H1 (cell line): Measurements from ENCODE around the gene GCH1. TPM values are rescaled to one million over a fixed set of nuclear protein-coding genes. Genes with fewer than 3 reads are reported as not detected.

Experiments
- CTCF ChIA-PET: fragments of 300-600 bp; sonication (Branson Sonifier 250); formaldehyde crosslinking; loops from one replicate; lab custom pipeline; 2021; ENCODE audit not compliant: partially characterized antibody; lab: Charles Lee
- POLR2A ChIA-PET: fragments of 300-600 bp; sonication (Branson Sonifier 250); formaldehyde crosslinking; loops from one replicate; lab custom pipeline; 2021; ENCODE audit warnings: inconsistent platforms; ENCODE audit not compliant: partially characterized antibody; lab: Charles Lee
- DNase-seq, 2 experiments: peaks; one replicate each; pipeline versions ENCODE4 v3.0.0 to v3.0.0-alpha.2; 2010 to 2022; ENCODE audit warnings: low spot score in 2 of 2, low read depth in 1 of 2, mixed read lengths in 1 of 2
- FAIRE-seq: peaks from 2 replicates; lab custom pipeline; 2011; peaks lifted over from hg19 to GRCh38; lab: Jason Lieb, UNC
- H2AFZ ChIP-seq: 2 replicates; pipeline ENCODE4 v1.8.1; 2012; ENCODE audit warnings: low read length, inconsistent platforms
- H2AK5ac ChIP-seq: 2 replicates; pipeline ENCODE4 v1.6.1; 2013; ENCODE audit warnings: low read depth, low read length
- H2BK120ac ChIP-seq: replicated peaks from 2 replicates; pipeline ENCODE3; 2013; ENCODE audit warnings: low read depth, low read length, inconsistent platforms
- H2BK12ac ChIP-seq: 2 replicates; pipeline ENCODE4 v1.6.1; 2013; ENCODE audit warnings: low read depth, low read length
- H2BK15ac ChIP-seq: 2 replicates; pipeline ENCODE4 v1.6.1; 2013; ENCODE audit warnings: low read length
- H2BK20ac ChIP-seq: 2 replicates; pipeline ENCODE4 v1.6.1; 2013; ENCODE audit warnings: low read length
- H2BK5ac ChIP-seq: 2 replicates; pipeline ENCODE4 v1.6.1; 2013; ENCODE audit warnings: low read depth, low read length
- H3K14ac ChIP-seq: 2 replicates; pipeline ENCODE4 v1.6.1; 2013; ENCODE audit warnings: inconsistent platforms; ENCODE audit not compliant: insufficient read length
- H3K18ac ChIP-seq: 2 replicates; pipeline ENCODE4 v1.6.1; 2013; ENCODE audit warnings: low read length; ENCODE audit errors: extremely low read depth
- H3K23ac ChIP-seq: 2 replicates; pipeline ENCODE4 v1.6.1; 2013; ENCODE audit warnings: inconsistent platforms; ENCODE audit not compliant: insufficient read length
- H3K23me2 ChIP-seq: 2 replicates; pipeline ENCODE4 v1.6.1; 2013; ENCODE audit warnings: low read depth, low read length
- H3K27ac ChIP-seq: 2 replicates; pipeline ENCODE4 v1.6.1; 2011; ENCODE audit warnings: low read depth, low read length, inconsistent platforms
- H3K27me3 ChIP-seq, 4 experiments: replicated peaks in 1 of 4; 1 replicate in 1 of 4; 2 replicates in 3 of 4; pipeline versions ENCODE4 v1.6.1 to v1.8.1; 2011 to 2013; ENCODE audit warnings: low read length in 3 of 4, mild to moderate bottlenecking in 3 of 4, inconsistent platforms in 2 of 4, mixed read lengths in 2 of 4, moderate library complexity in 1 of 4; ENCODE audit not compliant: control insufficient read depth in 3 of 4, insufficient read depth in 3 of 4; ENCODE audit errors: extremely low read depth in 1 of 4
- H3K36me3 ChIP-seq, 4 experiments: 2 replicates each; pipeline versions ENCODE4 v1.6.1 to v1.8.1; 2011 to 2013; ENCODE audit warnings: mild to moderate bottlenecking in 4 of 4, low read length in 3 of 4, moderate library complexity in 2 of 4, control low read depth in 1 of 4, inconsistent platforms in 1 of 4; ENCODE audit not compliant: insufficient read depth in 4 of 4, control insufficient read depth in 2 of 4
- H3K4ac ChIP-seq: replicated peaks from 2 replicates; pipeline ENCODE3; 2013; ENCODE audit warnings: low read length, low read depth, mixed read lengths, inconsistent platforms; ENCODE audit not compliant: insufficient read length
- H3K4me1 ChIP-seq, 4 experiments: replicated peaks in 1 of 4; 1 replicate in 1 of 4; 2 replicates in 3 of 4; pipeline versions ENCODE4 v1.6.1 to v1.8.1; 2011 to 2013; ENCODE audit warnings: low read length in 3 of 4, inconsistent platforms in 2 of 4, mixed read lengths in 1 of 4; ENCODE audit not compliant: insufficient read depth in 4 of 4, control insufficient read depth in 3 of 4
- H3K4me2 ChIP-seq, 2 experiments: 2 replicates each; pipeline versions ENCODE4 v1.6.1 to v1.8.1; 2011 to 2013; ENCODE audit warnings: low read depth in 2 of 2, low read length in 2 of 2, control low read depth in 1 of 2, inconsistent platforms in 1 of 2, mild to moderate bottlenecking in 1 of 2; ENCODE audit not compliant: insufficient read depth in 1 of 2
- H3K4me3 ChIP-seq, 4 experiments: fragments of 200-600, 300-600 bp in 1 of 4; sonication (generic), shearing (Covaris generic), sonication (Bioruptor Twin) in 1 of 4; 2 replicates each; pipeline versions ENCODE4 v1.5.1 to v1.8.1; 2011 to 2016; ENCODE audit warnings: low read length in 4 of 4, low read depth in 3 of 4, control low read depth in 2 of 4, inconsistent platforms in 2 of 4, mild to moderate bottlenecking in 2 of 4, mixed read lengths in 1 of 4, moderate library complexity in 1 of 4; ENCODE audit not compliant: insufficient read depth in 2 of 4; ENCODE audit errors: extremely low read depth in 1 of 4
- H3K56ac ChIP-seq: replicated peaks from 2 replicates; pipeline ENCODE3; 2013; ENCODE audit warnings: low read depth, mild to moderate bottlenecking, mixed read lengths, low read length, inconsistent platforms; ENCODE audit not compliant: insufficient read length
- H3K79me1 ChIP-seq: 2 replicates; pipeline ENCODE4 v1.6.1; 2013; ENCODE audit warnings: low read depth, low read length, control low read depth
- H3K79me2 ChIP-seq, 2 experiments: 2 replicates each; pipeline versions ENCODE4 v1.6.1 to v1.8.1; 2012 to 2013; ENCODE audit warnings: low read length in 2 of 2, mild to moderate bottlenecking in 2 of 2, inconsistent platforms in 1 of 2; ENCODE audit not compliant: insufficient read depth in 2 of 2, control insufficient read depth in 1 of 2
- H3K9ac ChIP-seq, 4 experiments: replicated peaks in 1 of 4; 1 replicate in 1 of 4; 2 replicates in 3 of 4; pipeline versions ENCODE4 v1.6.1 to v1.8.1; 2011 to 2013; ENCODE audit warnings: low read depth in 3 of 4, low read length in 3 of 4, control low read depth in 2 of 4, mild to moderate bottlenecking in 2 of 4, moderate library complexity in 2 of 4, inconsistent platforms in 1 of 4; ENCODE audit errors: extremely low read depth in 1 of 4
- H3K9me3 ChIP-seq, 2 experiments: 2 replicates each; pipeline versions ENCODE4 v1.6.1 to v1.8.1; 2012 to 2013; ENCODE audit warnings: mild to moderate bottlenecking in 2 of 2, moderate library complexity in 2 of 2, control low read depth in 1 of 2, inconsistent platforms in 1 of 2, low read depth in 1 of 2, low read length in 1 of 2, mixed read lengths in 1 of 2; ENCODE audit not compliant: insufficient read depth in 2 of 2
- H4K20me1 ChIP-seq, 2 experiments: replicated peaks in 1 of 2; 2 replicates each; pipeline versions ENCODE3 to v1.8.1; 2011 to 2013; ENCODE audit warnings: inconsistent platforms in 2 of 2, low read length in 2 of 2, mild to moderate bottlenecking in 1 of 2; ENCODE audit not compliant: insufficient read depth in 2 of 2, control insufficient read depth in 1 of 2
- H4K5ac ChIP-seq: 2 replicates; pipeline ENCODE4 v1.6.1; 2013; ENCODE audit warnings: low read length, low read depth, mixed read lengths, inconsistent platforms; ENCODE audit not compliant: insufficient read length
- H4K8ac ChIP-seq: 2 replicates; pipeline ENCODE4 v1.8.0; 2013; ENCODE audit warnings: mild to moderate bottlenecking, moderate library complexity, low read length, inconsistent platforms; ENCODE audit not compliant: insufficient read depth; ENCODE audit errors: extremely low read depth
- H4K91ac ChIP-seq: replicated peaks from 2 replicates; pipeline ENCODE3; 2013; ENCODE audit warnings: low read length, mixed read lengths, inconsistent platforms; ENCODE audit not compliant: insufficient read length
- CBX5 ChIP-seq: fragments of 300-800, 300-1000 bp; sonication (generic); IDR thresholded peaks from 2 replicates; pipeline ENCODE4 v1.7.1; 2016; ENCODE audit warnings: antibody characterized with exemption, low read length, low read depth
- CEBPB ChIP-seq: IDR thresholded peaks from 2 replicates; pipeline ENCODE4 v1.6.1; 2012; ENCODE audit warnings: low read depth, low read length
- CHD2 ChIP-seq: IDR thresholded peaks from 2 replicates; pipeline ENCODE4 v1.6.1; 2012; ENCODE audit warnings: low read length, improper control_type of control experiment
- GTF2F1 ChIP-seq: IDR thresholded peaks from 2 replicates; pipeline ENCODE4 v1.6.1; 2012; ENCODE audit warnings: low read depth, low read length, improper control_type of control experiment, borderline replicate concordance
- HDAC2 ChIP-seq, 2 experiments: fragments of 300-600 bp in 1 of 2; sonication (generic) in 1 of 2; IDR thresholded peaks; 2 replicates each; pipeline ENCODE4 v1.6.1; 2011 to 2012; ENCODE audit warnings: low read depth in 2 of 2, low read length in 2 of 2, mild to moderate bottlenecking in 2 of 2, moderate library complexity in 2 of 2, borderline replicate concordance in 1 of 2, inconsistent platforms in 1 of 2
- KDM4A ChIP-seq: IDR thresholded peaks from one replicate; pipeline ENCODE4 v1.7.1; 2012; ENCODE audit warnings: low read depth, mild to moderate bottlenecking, moderate library complexity, low read length, inconsistent platforms; ENCODE audit not compliant: severe bottlenecking
- MAFK ChIP-seq: IDR thresholded peaks from 2 replicates; pipeline ENCODE4 v1.6.1; 2012; ENCODE audit warnings: low read depth, mild to moderate bottlenecking, improper control_type of control experiment, low read length
- PHF8 ChIP-seq: fragments of 200-600 bp; sonication (generic); conservative IDR thresholded peaks from 2 replicates; pipeline ENCODE4 v1.7.1; 2012; ENCODE audit warnings: low read depth, mild to moderate bottlenecking, inconsistent platforms, low read length, moderate library complexity
- RAD21 ChIP-seq, 2 experiments: IDR thresholded peaks in 1 of 2; conservative IDR thresholded peaks in 1 of 2; 2 replicates each; pipeline ENCODE4 v1.6.1; 2011; ENCODE audit warnings: low read depth in 2 of 2, low read length in 2 of 2, improper control_type of control experiment in 1 of 2, inconsistent platforms in 1 of 2, mild to moderate bottlenecking in 1 of 2, moderate library complexity in 1 of 2
- RNF2 ChIP-seq: fragments of 200-900, 300-1000 bp; sonication (generic); IDR thresholded peaks from 2 replicates; pipeline ENCODE4 v1.7.1; 2016; ENCODE audit warnings: borderline replicate concordance, low read depth, mild to moderate bottlenecking, antibody characterized with exemption, low read length; ENCODE audit not compliant: poor library complexity, severe bottlenecking; ENCODE audit errors: missing control alignments
- SIN3A ChIP-seq, 2 experiments: IDR thresholded peaks in 1 of 2; conservative IDR thresholded peaks in 1 of 2; 2 replicates each; pipeline ENCODE4 v1.6.1; 2011 to 2012; ENCODE audit warnings: low read length in 2 of 2, improper control_type of control experiment in 1 of 2, low read depth in 1 of 2, mild to moderate bottlenecking in 1 of 2
- SUZ12 ChIP-seq: fragments of 200-600 bp; sonication (generic); IDR thresholded peaks from 2 replicates; pipeline ENCODE4 v1.6.1; 2012; ENCODE audit warnings: mild to moderate bottlenecking, inconsistent platforms, low read length, moderate library complexity, mixed read lengths
- TAF7 ChIP-seq: optimal IDR thresholded peaks from 2 replicates; pipeline ENCODE3; 2011; ENCODE audit warnings: low read depth, mild to moderate bottlenecking, inconsistent platforms, low read length, moderate library complexity, borderline replicate concordance
- ZNF274 ChIP-seq: IDR thresholded peaks from 2 replicates; pipeline ENCODE4 v1.7.0; 2012; ENCODE audit warnings: low read length, borderline replicate concordance; ENCODE audit errors: extremely low read depth
- polyA plus RNA-seq, 7 experiments: library from polyadenylated mRNA; depleted of rRNA in 3 of 7; stranded (reverse) in 5 of 7; unstranded in 2 of 7; fragments of >200 nt in 5 of 7; fragments of 200-250 nt in 2 of 7; gene quantifications; 1 replicate in 5 of 7; 2 replicates in 1 of 7; 4 replicates in 1 of 7; pipeline versions ENCODE4 v1.2.1 to v1.2.3, GENCODE V29; 2011 to 2013; ENCODE audit warnings: missing spikeins in 2 of 7, mixed read lengths in 2 of 7
- total RNA-seq: library from RNA; stranded (reverse); fragmentation: NEBNext Ultra II Directional; extraction: Animal tissue kit (Norgen Biotek cat#: 25700); gene quantifications from 2 replicates; pipeline ENCODE4 v1.2.1, GENCODE V29; 2021

GCH1 gene
- total and polyA plus RNA-seq, 2 of the 8 experiments (the other 6 are each of a cell fraction or from before 2014, with no cell fraction given) = 7.3 to 7.9 TPM

GRCh38 chr14:54864526-54864925 lies 38.1 kb downstream of the GCH1 start:
- no peaks in the 10 kb centered on the region for H3K27me3 ChIP-seq
- no peak overlapping the region for H3K4me2 ChIP-seq
- H3K79me2 ChIP-seq = no peaks in the 10 kb centered on the region
- H3K9me3 ChIP-seq = no peaks in the 10 kb centered on the region
- no peak overlapping the region for H3K18ac ChIP-seq
- no peak overlapping the region for H2BK5ac ChIP-seq
- H3K23ac ChIP-seq = no peak overlapping the region
- no peak overlapping the region for H3K14ac ChIP-seq
- H2BK120ac ChIP-seq = no peak overlapping the region
- H3K56ac ChIP-seq = no peak overlapping the region
- no peaks in the 10 kb centered on the region for H3K79me1 ChIP-seq
- no peak overlapping the region for H2BK15ac ChIP-seq
- ChIA-PET CTCF (no interaction called here), POLR2A (no interaction called here)
- H4K8ac ChIP-seq = no peak overlapping the region
- no peak for FAIRE-seq
- no peak for DNase-seq
- no peaks in the 10 kb centered on the region for H3K36me3 ChIP-seq
- no peak overlapping the region for H4K91ac ChIP-seq
- no peaks in the 10 kb centered on the region for H4K20me1 ChIP-seq
- no peak overlapping the region for H4K5ac ChIP-seq
- H2BK20ac ChIP-seq = no peak overlapping the region
- H2BK12ac ChIP-seq = no peak overlapping the region
- no peak overlapping the region for H3K9ac ChIP-seq
- no peak overlapping the region for H3K27ac ChIP-seq
- peaks cover 0 to 4% (median 0%) of the 10 kb centered on the region in 4 experiments; a peak in 2 of 7 replicates for H3K4me1 ChIP-seq
- no peak overlapping the region for H2AK5ac ChIP-seq
- H3K23me2 ChIP-seq = no peaks in the 10 kb centered on the region
- H3K4ac ChIP-seq = no peak overlapping the region
- H2AFZ ChIP-seq = no peak overlapping the region
- no peak overlapping the region for H3K4me3 ChIP-seq
- TF ChIP-seq MAFK (no peak), TAF7 (no peak), SIN3A (conservative IDR thresholded peaks at IDR 0.05 in 1 of 2, IDR thresholded peaks at IDR 0.05 in 1 of 2; ENCODE audit: low read depth in 1 of 2, low read length in 2 of 2) (no peak), RNF2 (no peak), SUZ12 (no peak), KDM4A (no peak), CBX5 (no peak), HDAC2 (IDR thresholded peaks at IDR 0.05; ENCODE audit: borderline replicate concordance in 1 of 2, low read depth in 2 of 2, low read length in 2 of 2) (no peak), GTF2F1 (no peak), ZNF274 (no peak), CHD2 (no peak), CEBPB (no peak), RAD21 (IDR thresholded peaks at IDR 0.05 in 1 of 2, conservative IDR thresholded peaks at IDR 0.05 in 1 of 2; ENCODE audit: low read depth in 2 of 2, low read length in 2 of 2) (no peak), PHF8 (no peak)
